HUDEP-2 (cell line): ENCODE results near the gene NPY2R.

Source experiments
- DNase-seq, 76 experiments: peaks; one replicate each; lab custom pipeline; 2025; ENCODE audit not compliant: unreplicated experiment in 76 of 76; lab: John Stamatoyannopoulos, UW

Gene NPY2R

GRCh38 chr4:155248002-155248896 is 39.8 kb downstream of the NPY2R start:
- DNase-seq, result peak in 1 of 76 experiments; percentile 1

- peak in 1 of 76 experiments; percentile 0 for DNase-seq
Observed at GRCh38 chr4:155249016-155249566, 40.7 kb downstream of the NPY2R start.

- no peak for DNase-seq
Observed at GRCh38 chr4:155252327-155252726, 43.9 kb downstream of the NPY2R start.

GRCh38 chr4:155263480-155263879 is 55.0 kb downstream of the NPY2R start:
- DNase-seq, result no peak

GRCh38 chr4:155265113-155265512 is 56.7 kb downstream of the NPY2R start:
- no peak for DNase-seq
